Endodermal cell (in vitro differentiated cells): ENCODE measurements around the gene KRT76. TPM values are rescaled to one million over a fixed set of nuclear protein-coding genes. Genes with fewer than 3 reads are reported as not detected.

Source experiments
- DNase-seq: peaks from one replicate; pipeline ENCODE4 v3.0.0-alpha.2; 2017
- H3K27ac ChIP-seq: 2 replicates; pipeline ENCODE4 v1.5.1; 2013; ENCODE audit warnings: mild to moderate bottlenecking, low read depth, low read length, moderate library complexity
- H3K27me3 ChIP-seq: 2 replicates; pipeline ENCODE4 v1.6.1; 2013; ENCODE audit warnings: mild to moderate bottlenecking, low read length, moderate library complexity; ENCODE audit not compliant: insufficient read depth, control insufficient read depth, poor library complexity, severe bottlenecking
- H3K36me3 ChIP-seq: 2 replicates; pipeline ENCODE4 v1.7.0; 2013; ENCODE audit warnings: mild to moderate bottlenecking, low read length, moderate library complexity; ENCODE audit not compliant: control insufficient read depth, insufficient read depth
- H3K4me1 ChIP-seq: one replicate; pipeline ENCODE4 v1.7.0; 2013; ENCODE audit warnings: low read length; ENCODE audit not compliant: control insufficient read depth, insufficient read depth
- H3K4me3 ChIP-seq: 2 replicates; pipeline ENCODE4 v1.5.1; 2013; ENCODE audit warnings: mild to moderate bottlenecking, low read length, moderate library complexity
- H3K9ac ChIP-seq: 2 replicates; pipeline ENCODE4 v1.6.1; 2013; ENCODE audit warnings: mild to moderate bottlenecking, low read length, moderate library complexity; ENCODE audit not compliant: poor library complexity, severe bottlenecking; ENCODE audit errors: extremely low read depth
- H3K9me3 ChIP-seq: 2 replicates; pipeline ENCODE4 v1.6.1; 2013; ENCODE audit warnings: mild to moderate bottlenecking, low read length, moderate library complexity; ENCODE audit not compliant: control insufficient read depth
- H3K27ac Mint-ChIP-seq: 2 replicates; pipeline ENCODE4 v1.8.0; 2020; ENCODE audit warnings: mixed read lengths
- H3K27me3 Mint-ChIP-seq: 2 replicates; pipeline ENCODE4 v1.8.0; 2021; ENCODE audit warnings: mild to moderate bottlenecking, mixed read lengths; ENCODE audit not compliant: insufficient read depth
- H3K36me3 Mint-ChIP-seq: 2 replicates; pipeline ENCODE4 v1.8.0; 2020; ENCODE audit warnings: low read depth, mixed read lengths
- H3K4me1 Mint-ChIP-seq: 2 replicates; pipeline ENCODE4 v1.8.0; 2020; ENCODE audit warnings: mixed read lengths
- H3K4me3 Mint-ChIP-seq: 2 replicates; pipeline ENCODE4 v1.8.0; 2020; ENCODE audit warnings: mild to moderate bottlenecking, moderate library complexity, mixed read lengths
- H3K9me3 Mint-ChIP-seq: 2 replicates; pipeline ENCODE4 v1.8.0; 2020; ENCODE audit warnings: mild to moderate bottlenecking, mixed read lengths
- CTCF ChIP-seq: fragments of 200-600 bp; sonication (generic); conservative IDR thresholded peaks from 2 replicates; pipeline ENCODE4 v1.5.0; 2021; ENCODE audit warnings: antibody characterized with exemption, mild to moderate bottlenecking
- WGBS, 2 experiments: methylation state at CpG; one replicate each; pipeline versions ENCODE4 v1.1.5 to v1.1.7; 2013; ENCODE audit warnings: missing lambda C conversion rate in 2 of 2, mixed read lengths in 1 of 2; ENCODE audit not compliant: insufficient coverage in 1 of 2, insufficient read length in 1 of 2; 5-methylcytosine and 5-hydroxymethylcytosine counted together
- total RNA-seq, 2 donors: library from RNA; stranded (reverse); fragmentation: NEBNext Ultra II Directional in 1 of 2; extraction: Animal tissue kit (Norgen Biotek cat#: 25700) in 1 of 2; gene quantifications; 2 replicates in 1 of 2; 3 replicates in 1 of 2; pipeline ENCODE4 v1.2.1, GENCODE V29; 2021

KRT76 gene
- total RNA-seq, 2 donors from 2014 or later, result not detected

- 81% methylated on average over 2 to 3 of the region's 3 CpGs for WGBS, 2 experiments
- Mint-ChIP-seq H3K27ac (no peak overlapping the region), H3K9me3 (no peaks in the 10 kb centered on the region), H3K36me3 (no peaks in the 10 kb centered on the region), H3K4me1 (peaks cover 5% of the 10 kb centered on the region), H3K27me3 (peaks cover 17% of the 10 kb centered on the region), H3K4me3 (no peak overlapping the region)
- H3K9me3 ChIP-seq, result no peaks in the 10 kb centered on the region
- no peaks in the 10 kb centered on the region for H3K4me1 ChIP-seq
- no peak overlapping the region for H3K9ac ChIP-seq
- H3K36me3 ChIP-seq, result no peaks in the 10 kb centered on the region
- H3K27ac ChIP-seq, result no peak overlapping the region
- no peak overlapping the region for H3K4me3 ChIP-seq
- DNase-seq, result no peak
- no peak for TF ChIP-seq CTCF
- H3K27me3 ChIP-seq, result no peaks in the 10 kb centered on the region
Measured at GRCh38 chr12:52812749-52813148, 35.6 kb upstream of the KRT76 start.

- WGBS, 2 experiments, result 75 to 100% methylated on average over 1 to 4 of the region's 4 CpGs
- no peaks in the 10 kb centered on the region for H3K36me3 ChIP-seq
Measured at GRCh38 chr12:52812073-52812400, 34.9 kb upstream of the KRT76 start.

GRCh38 chr12:52811191-52812072, 34.3 kb upstream of the KRT76 start:
- Histone ChIP-seq H3K9me3 (no peaks in the 10 kb centered on the region), H3K27me3 (no peaks in the 10 kb centered on the region), H3K36me3 (no peaks in the 10 kb centered on the region), H3K9ac (no peak overlapping the region), H3K4me3 (no peak overlapping the region), H3K27ac (no peak overlapping the region), H3K4me1 (no peaks in the 10 kb centered on the region)
- no peak for TF ChIP-seq CTCF
- H3K9me3 Mint-ChIP-seq, result no peaks in the 10 kb centered on the region
- no peaks in the 10 kb centered on the region for H3K36me3 Mint-ChIP-seq
- H3K27me3 Mint-ChIP-seq, result peaks cover 18% of the 10 kb centered on the region
- peaks cover 5% of the 10 kb centered on the region for H3K4me1 Mint-ChIP-seq
- H3K4me3 Mint-ChIP-seq, result no peak overlapping the region
- DNase-seq, result no peak
- WGBS, 2 experiments, result 87 to 95% methylated on average over 8 to 9 of the region's 9 CpGs
- no peak overlapping the region for H3K27ac Mint-ChIP-seq

More at GRCh38 chr12:52812073-52812400, 34.9 kb upstream of the KRT76 start:
- DNase-seq, result no peak
- Mint-ChIP-seq H3K36me3 (no peaks in the 10 kb centered on the region), H3K4me3 (no peak overlapping the region), H3K27me3 (peaks cover 18% of the 10 kb centered on the region), H3K27ac (no peak overlapping the region), H3K4me1 (peaks cover 5% of the 10 kb centered on the region), H3K9me3 (no peaks in the 10 kb centered on the region)
- Histone ChIP-seq H3K27ac (no peak overlapping the region), H3K9ac (no peak overlapping the region), H3K4me3 (no peak overlapping the region), H3K9me3 (no peaks in the 10 kb centered on the region), H3K27me3 (no peaks in the 10 kb centered on the region), H3K4me1 (no peaks in the 10 kb centered on the region)
- no peak for TF ChIP-seq CTCF
